ENCODE measurements around the gene DBNL. TPM values are rescaled to one million over a fixed set of nuclear protein-coding genes. Genes with fewer than 3 reads are reported as not detected.

DBNL gene
- total RNA-seq, 3 donors from 2014 or later (not counting 1 experiment from before 2014, with no cell fraction given), result 123 to 129 (median 129) TPM

GRCh38 chr7:44066111-44066460 lies 21.6 kb downstream of the DBNL start:
- peak overlapping the region; percentile 29 to 70 for H3K27ac Mint-ChIP-seq
- no peaks in the 10 kb centered on the region for H3K27me3 ChIP-seq (ENCODE audit: control insufficient read depth, insufficient read depth, low read length)
- intact Hi-C loops (cut with micrococcal nuclease), result no loop called here

GRCh38 chr7:44066494-44067063 lies 22.1 kb downstream of the DBNL start:
- H3K4me3 Mint-ChIP-seq, result no peak overlapping the region
- Histone ChIP-seq H3K36me3 (ENCODE audit: control insufficient read depth, insufficient read depth, low read length) (peaks cover 11% of the 10 kb centered on the region), H3K4me1 (ENCODE audit: control insufficient read depth, insufficient read depth, low read length) (peaks cover 22% of the 10 kb centered on the region), H3K4me3 (ENCODE audit: low read length) (no peak overlapping the region), H3K27me3 (ENCODE audit: control insufficient read depth, insufficient read depth, low read length) (no peaks in the 10 kb centered on the region), H3K27ac (ENCODE audit: low read length) (no peak overlapping the region), H3K9me3 (ENCODE audit: control insufficient read depth, insufficient read depth, low read length) (no peaks in the 10 kb centered on the region)
- WGBS (ENCODE audit: insufficient coverage), result 70% methylated on average over 7 of the region's 7 CpGs
- ATAC-seq (no peak), DNase-seq (no peak)
- intact Hi-C loops (cut with micrococcal nuclease), result no loop called here
- H3K27me3 Mint-ChIP-seq (ENCODE audit: low read depth in 2 of 2), result no peaks in the 10 kb centered on the region
- no peaks in the 10 kb centered on the region for H3K9me3 Mint-ChIP-seq
- no peaks in the 10 kb centered on the region for H3K36me3 Mint-ChIP-seq
- H3K4me1 Mint-ChIP-seq, result peaks cover 12 to 23% of the 10 kb centered on the region in 2 donors
- no peak for TF ChIP-seq CTCF (IDR thresholded peaks at IDR 0.05)
- H3K27ac Mint-ChIP-seq, result peak overlapping the region; percentile 50 to 70

More at GRCh38 chr7:44066111-44066460, 21.6 kb downstream of the DBNL start:
- no peak for TF ChIP-seq CTCF (IDR thresholded peaks at IDR 0.05)
- Mint-ChIP-seq H3K9me3 (no peaks in the 10 kb centered on the region), H3K4me1 (peaks cover 12 to 23% of the 10 kb centered on the region in 2 donors), H3K36me3 (no peaks in the 10 kb centered on the region), H3K27me3 (ENCODE audit: low read depth in 2 of 2) (no peaks in the 10 kb centered on the region), H3K4me3 (no peak overlapping the region)
- WGBS (ENCODE audit: insufficient coverage), result 35% methylated on average over 5 of the region's 6 CpGs
- Histone ChIP-seq H3K36me3 (ENCODE audit: control insufficient read depth, insufficient read depth, low read length) (peaks cover 16% of the 10 kb centered on the region), H3K4me1 (ENCODE audit: control insufficient read depth, insufficient read depth, low read length) (peaks cover 22% of the 10 kb centered on the region), H3K9me3 (ENCODE audit: control insufficient read depth, insufficient read depth, low read length) (no peaks in the 10 kb centered on the region), H3K27ac (ENCODE audit: low read length) (no peak overlapping the region), H3K4me3 (ENCODE audit: low read length) (no peak overlapping the region)
- ATAC-seq (no peak), DNase-seq (no peak)

GRCh38 chr7:44067064-44067951 lies 22.8 kb downstream of the DBNL start:
- H3K27ac ChIP-seq (ENCODE audit: low read length), result no peak overlapping the region
- Mint-ChIP-seq H3K4me1 (peaks cover 12 to 29% of the 10 kb centered on the region in 2 donors), H3K9me3 (no peaks in the 10 kb centered on the region), H3K27ac (peak overlapping the region; percentile 50 to 63), H3K36me3 (no peaks in the 10 kb centered on the region), H3K4me3 (no peak overlapping the region), H3K27me3 (ENCODE audit: low read depth in 2 of 2) (no peaks in the 10 kb centered on the region)
- TF ChIP-seq CTCF (IDR thresholded peaks at IDR 0.05), result no peak
- no peak overlapping the region for H3K4me3 ChIP-seq (ENCODE audit: low read length)
- H3K4me1 ChIP-seq (ENCODE audit: control insufficient read depth, insufficient read depth, low read length), result peaks cover 24% of the 10 kb centered on the region
- 94% methylated on average over 11 of the region's 11 CpGs for WGBS (ENCODE audit: insufficient coverage)
- H3K36me3 ChIP-seq (ENCODE audit: control insufficient read depth, insufficient read depth, low read length), result peaks cover 4% of the 10 kb centered on the region
- no peaks in the 10 kb centered on the region for H3K27me3 ChIP-seq (ENCODE audit: control insufficient read depth, insufficient read depth, low read length)
- DNase-seq, result no peak
- no peak for ATAC-seq
- intact Hi-C loops (cut with micrococcal nuclease), result no loop called here
- no peaks in the 10 kb centered on the region for H3K9me3 ChIP-seq (ENCODE audit: control insufficient read depth, insufficient read depth, low read length)

All from natural killer cell (primary cell).